ENCODE results near the gene MUC5B.

- no peak for TF ChIP-seq EP300 (IDR thresholded peaks at IDR 0.05)
- TF ChIP-seq, protein P1, sequence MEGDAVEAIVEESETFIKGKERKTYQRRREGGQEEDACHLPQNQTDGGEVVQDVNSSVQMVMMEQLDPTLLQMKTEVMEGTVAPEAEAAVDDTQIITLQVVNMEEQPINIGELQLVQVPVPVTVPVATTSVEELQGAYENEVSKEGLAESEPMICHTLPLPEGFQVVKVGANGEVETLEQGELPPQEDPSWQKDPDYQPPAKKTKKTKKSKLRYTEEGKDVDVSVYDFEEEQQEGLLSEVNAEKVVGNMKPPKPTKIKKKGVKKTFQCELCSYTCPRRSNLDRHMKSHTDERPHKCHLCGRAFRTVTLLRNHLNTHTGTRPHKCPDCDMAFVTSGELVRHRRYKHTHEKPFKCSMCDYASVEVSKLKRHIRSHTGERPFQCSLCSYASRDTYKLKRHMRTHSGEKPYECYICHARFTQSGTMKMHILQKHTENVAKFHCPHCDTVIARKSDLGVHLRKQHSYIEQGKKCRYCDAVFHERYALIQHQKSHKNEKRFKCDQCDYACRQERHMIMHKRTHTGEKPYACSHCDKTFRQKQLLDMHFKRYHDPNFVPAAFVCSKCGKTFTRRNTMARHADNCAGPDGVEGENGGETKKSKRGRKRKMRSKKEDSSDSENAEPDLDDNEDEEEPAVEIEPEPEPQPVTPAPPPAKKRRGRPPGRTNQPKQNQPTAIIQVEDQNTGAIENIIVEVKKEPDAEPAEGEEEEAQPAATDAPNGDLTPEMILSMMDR (IDR thresholded peaks at IDR 0.05), result no peak
Measured at GRCh38 chr11:1180947-1181391, 41.9 kb upstream of the MUC5B start.

All from ovary (tissue), 3 donors.